Measurements from ENCODE around the gene KLHL2.
"Not testable (repeated sequence)": the region's sequence is repeated elsewhere in the genome, so short reads cannot be mapped to it uniquely, and the experiment has no call there.

DNA sequence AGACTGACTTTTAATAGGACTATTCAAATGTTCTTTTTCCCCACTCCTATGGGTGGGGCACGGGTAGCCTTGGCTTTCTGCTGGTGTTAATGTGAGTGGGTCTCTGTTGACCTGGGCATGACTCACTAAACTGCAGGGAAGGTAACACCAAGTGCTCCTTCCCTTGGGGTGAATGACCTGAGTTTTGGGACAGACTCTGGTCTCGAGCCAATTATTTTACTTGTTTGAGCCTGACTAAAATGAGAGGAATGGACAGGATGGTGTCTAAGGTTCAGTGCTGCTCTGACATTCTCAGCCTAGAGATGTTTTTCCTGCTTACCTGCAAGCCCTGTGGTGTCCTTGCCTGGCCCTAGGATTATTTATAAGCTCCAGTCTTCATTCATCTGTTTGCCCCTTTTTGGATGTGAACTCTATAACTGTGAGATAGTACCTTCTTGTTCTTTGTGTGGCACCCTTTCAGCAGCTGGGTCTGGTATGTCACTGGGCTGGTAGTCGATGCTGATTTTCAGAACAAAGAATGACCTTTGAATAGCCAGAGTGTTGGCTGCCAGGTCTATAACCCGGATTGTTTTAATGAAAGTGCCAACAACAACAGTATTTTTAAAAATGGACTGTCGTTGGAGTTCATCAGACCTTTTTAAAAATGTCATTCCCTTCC is 14.8 kb downstream of the KLHL2 start:
- TF ChIP-seq, protein P1, sequence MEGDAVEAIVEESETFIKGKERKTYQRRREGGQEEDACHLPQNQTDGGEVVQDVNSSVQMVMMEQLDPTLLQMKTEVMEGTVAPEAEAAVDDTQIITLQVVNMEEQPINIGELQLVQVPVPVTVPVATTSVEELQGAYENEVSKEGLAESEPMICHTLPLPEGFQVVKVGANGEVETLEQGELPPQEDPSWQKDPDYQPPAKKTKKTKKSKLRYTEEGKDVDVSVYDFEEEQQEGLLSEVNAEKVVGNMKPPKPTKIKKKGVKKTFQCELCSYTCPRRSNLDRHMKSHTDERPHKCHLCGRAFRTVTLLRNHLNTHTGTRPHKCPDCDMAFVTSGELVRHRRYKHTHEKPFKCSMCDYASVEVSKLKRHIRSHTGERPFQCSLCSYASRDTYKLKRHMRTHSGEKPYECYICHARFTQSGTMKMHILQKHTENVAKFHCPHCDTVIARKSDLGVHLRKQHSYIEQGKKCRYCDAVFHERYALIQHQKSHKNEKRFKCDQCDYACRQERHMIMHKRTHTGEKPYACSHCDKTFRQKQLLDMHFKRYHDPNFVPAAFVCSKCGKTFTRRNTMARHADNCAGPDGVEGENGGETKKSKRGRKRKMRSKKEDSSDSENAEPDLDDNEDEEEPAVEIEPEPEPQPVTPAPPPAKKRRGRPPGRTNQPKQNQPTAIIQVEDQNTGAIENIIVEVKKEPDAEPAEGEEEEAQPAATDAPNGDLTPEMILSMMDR (IDR thresholded peaks at IDR 0.05) = not testable (repeated sequence)
- TF ChIP-seq POLR2AphosphoS5, POLR2A (IDR thresholded peaks at IDR 0.05): not testable (repeated sequence)
